Right lobe of liver (tissue), 4 donors: ENCODE measurements around the gene SNRPD3.

Source experiments
- POLR2A ChIP-seq: fragments of 450-650 bp; IDR thresholded peaks from one replicate; pipeline ENCODE4 v1.6.1; 2017; ENCODE audit warnings: antibody characterized with exemption, mild to moderate bottlenecking
- TF ChIP-seq, protein P1 (sequence below), 4 donors: fragments of 200-600 bp in 3 of 4; fragments of 450-650 bp in 1 of 4; IDR thresholded peaks; one replicate each; pipeline versions ENCODE4 v1.5.1 to v1.8.0; 2016 to 2022; ENCODE audit warnings: antibody characterized with exemption in 4 of 4, mild to moderate bottlenecking in 2 of 4
- donor health status: DM: no; HTN: no; CAD: no.
- donor health status: DM: no; HTN: no; CAD: no.
- donor health status: DM: no; HTN: yes; CAD: no.

DNA sequence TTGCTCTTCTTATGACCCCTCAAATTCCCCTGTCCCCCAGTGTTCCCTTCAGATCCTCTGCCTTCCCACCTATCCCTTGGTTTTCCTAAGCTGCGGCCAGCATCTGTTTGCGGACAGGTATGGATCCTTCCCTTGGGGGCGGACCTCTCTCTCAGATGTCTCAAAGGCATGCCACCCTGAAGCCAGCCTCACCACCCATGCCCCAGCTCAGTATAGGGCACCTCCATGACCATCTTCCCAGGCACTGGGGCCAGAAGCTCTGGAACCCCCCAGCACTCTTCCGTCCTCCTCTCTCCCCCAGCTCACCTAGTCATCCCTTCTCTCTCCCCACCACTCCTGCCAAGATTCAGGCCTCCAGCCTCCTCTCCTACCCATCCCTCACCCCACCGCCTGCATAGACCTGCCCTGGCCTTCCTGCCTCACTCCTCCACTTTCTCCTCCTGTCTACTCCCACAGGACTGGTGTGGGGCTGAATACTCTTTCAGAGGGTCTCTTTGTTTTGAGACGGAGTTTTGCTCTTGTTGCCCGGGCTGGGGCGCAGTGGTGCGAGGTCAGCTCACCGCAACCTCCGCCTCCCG is 34.9 kb downstream of the SNRPD3 start:
- TF ChIP-seq, protein P1, sequence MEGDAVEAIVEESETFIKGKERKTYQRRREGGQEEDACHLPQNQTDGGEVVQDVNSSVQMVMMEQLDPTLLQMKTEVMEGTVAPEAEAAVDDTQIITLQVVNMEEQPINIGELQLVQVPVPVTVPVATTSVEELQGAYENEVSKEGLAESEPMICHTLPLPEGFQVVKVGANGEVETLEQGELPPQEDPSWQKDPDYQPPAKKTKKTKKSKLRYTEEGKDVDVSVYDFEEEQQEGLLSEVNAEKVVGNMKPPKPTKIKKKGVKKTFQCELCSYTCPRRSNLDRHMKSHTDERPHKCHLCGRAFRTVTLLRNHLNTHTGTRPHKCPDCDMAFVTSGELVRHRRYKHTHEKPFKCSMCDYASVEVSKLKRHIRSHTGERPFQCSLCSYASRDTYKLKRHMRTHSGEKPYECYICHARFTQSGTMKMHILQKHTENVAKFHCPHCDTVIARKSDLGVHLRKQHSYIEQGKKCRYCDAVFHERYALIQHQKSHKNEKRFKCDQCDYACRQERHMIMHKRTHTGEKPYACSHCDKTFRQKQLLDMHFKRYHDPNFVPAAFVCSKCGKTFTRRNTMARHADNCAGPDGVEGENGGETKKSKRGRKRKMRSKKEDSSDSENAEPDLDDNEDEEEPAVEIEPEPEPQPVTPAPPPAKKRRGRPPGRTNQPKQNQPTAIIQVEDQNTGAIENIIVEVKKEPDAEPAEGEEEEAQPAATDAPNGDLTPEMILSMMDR (IDR thresholded peaks at IDR 0.05): no peak
- TF ChIP-seq POLR2A: no peak
